ENCODE data around the gene SPEG. TPM values are rescaled to one million over a fixed set of nuclear protein-coding genes. Genes with fewer than 3 reads are reported as not detected.
"Not testable (repeated sequence)": the region's sequence is repeated elsewhere in the genome, so short reads cannot be mapped to it uniquely, and the experiment has no call there.

SPEG gene
- total RNA-seq, 1 experiment from 2014 or later: 25.3 TPM

DNA sequence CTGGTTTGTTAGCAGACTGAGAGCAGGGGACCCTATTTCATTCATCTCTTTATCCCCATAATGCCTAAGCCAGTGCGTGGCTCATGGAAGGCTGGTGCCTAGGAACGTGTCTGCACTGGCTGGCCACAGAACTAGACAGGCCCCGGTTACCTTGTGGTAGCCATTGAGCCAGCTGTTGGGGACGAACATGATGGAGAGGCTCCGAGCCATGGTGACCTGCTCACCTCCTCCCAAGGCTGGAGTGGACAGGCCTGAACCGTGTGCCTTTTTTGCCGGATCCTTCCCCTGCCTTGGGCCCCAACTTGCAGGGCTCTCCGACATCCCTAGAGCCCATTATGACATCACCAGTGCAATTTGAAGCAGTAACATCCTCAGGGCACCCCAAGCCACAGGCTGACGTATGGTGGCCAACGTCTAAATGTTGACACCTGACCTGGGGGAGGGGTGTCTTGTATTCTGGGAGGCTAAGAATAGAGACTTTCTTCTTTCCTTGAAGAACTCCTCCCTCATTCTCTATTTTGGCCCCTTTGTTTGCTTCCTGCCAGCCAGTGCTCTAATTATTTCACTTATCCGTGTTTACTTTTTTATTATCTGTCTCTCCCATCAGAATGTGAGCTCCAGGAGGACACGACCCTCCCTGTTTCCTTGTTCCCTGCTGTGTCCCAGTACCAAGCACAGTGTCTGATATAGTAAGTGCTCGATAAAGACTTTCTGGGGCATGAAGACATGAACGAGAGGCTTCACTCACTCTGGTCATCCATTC is 34.7 kb upstream of the SPEG start:
- Histone ChIP-seq H3K4me3 (ENCODE audit: insufficient read depth, low read depth, low read length) (no peak overlapping the region), H3K36me3 (replicated peaks; ENCODE audit: control insufficient read depth, insufficient read depth, low read length) (no peaks in the 10 kb centered on the region), H3K27me3 (ENCODE audit: control insufficient read depth, insufficient read depth, low read length) (no peaks in the 10 kb centered on the region)
- no peak for DNase-seq

DNA sequence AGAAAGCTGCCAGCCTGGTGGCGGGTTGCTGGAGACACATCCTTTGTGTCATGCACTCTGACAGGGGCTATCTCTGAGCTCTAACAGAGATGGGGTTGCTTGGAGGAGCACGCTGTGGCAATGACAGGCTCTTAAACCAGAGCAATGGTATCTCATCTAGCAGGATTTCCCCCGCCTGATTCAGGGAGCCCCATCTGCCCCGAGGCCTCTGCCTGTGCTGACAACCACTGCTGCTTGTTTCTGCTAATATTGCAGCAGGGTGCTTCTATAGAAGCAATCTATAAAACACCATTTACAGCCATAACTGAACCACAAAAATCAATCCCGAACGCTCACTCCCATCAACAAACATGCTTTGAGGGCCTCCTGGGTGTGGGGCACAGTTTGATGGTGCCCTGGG is 34.1 kb upstream of the SPEG start:
- Histone ChIP-seq H3K27me3 (ENCODE audit: control insufficient read depth, insufficient read depth, low read length) (no peaks in the 10 kb centered on the region), H3K36me3 (replicated peaks; ENCODE audit: control insufficient read depth, insufficient read depth, low read length) (no peaks in the 10 kb centered on the region), H3K4me3 (ENCODE audit: insufficient read depth, low read depth, low read length) (no peak overlapping the region)
- no peak for DNase-seq

DNA sequence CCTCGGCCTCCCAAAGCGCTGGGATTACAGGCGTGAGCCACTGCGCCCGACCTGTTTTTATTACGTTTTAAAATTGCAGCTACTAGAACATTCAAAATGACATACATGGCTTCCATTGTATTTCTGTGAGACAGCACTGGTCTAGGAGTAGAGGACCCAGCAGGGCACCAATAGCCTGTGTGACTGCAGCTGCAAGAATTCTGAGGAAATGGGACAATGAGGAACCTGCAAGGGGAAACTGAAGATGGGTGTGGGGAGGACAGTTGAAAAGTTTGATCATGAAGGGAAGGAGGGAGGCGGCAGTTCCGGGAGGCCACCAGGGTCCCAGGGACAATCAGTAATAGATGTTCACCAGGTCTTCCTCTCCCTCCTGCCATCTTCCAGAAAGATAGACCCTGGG is 33.0 kb upstream of the SPEG start:
- H3K27me3 ChIP-seq (ENCODE audit: control insufficient read depth, insufficient read depth, low read length): no peaks in the 10 kb centered on the region
- DNase-seq: no peak
- no peaks in the 10 kb centered on the region for H3K36me3 ChIP-seq (replicated peaks; ENCODE audit: control insufficient read depth, insufficient read depth, low read length)
- H3K4me3 ChIP-seq (ENCODE audit: insufficient read depth, low read depth, low read length): no peak overlapping the region

DNA sequence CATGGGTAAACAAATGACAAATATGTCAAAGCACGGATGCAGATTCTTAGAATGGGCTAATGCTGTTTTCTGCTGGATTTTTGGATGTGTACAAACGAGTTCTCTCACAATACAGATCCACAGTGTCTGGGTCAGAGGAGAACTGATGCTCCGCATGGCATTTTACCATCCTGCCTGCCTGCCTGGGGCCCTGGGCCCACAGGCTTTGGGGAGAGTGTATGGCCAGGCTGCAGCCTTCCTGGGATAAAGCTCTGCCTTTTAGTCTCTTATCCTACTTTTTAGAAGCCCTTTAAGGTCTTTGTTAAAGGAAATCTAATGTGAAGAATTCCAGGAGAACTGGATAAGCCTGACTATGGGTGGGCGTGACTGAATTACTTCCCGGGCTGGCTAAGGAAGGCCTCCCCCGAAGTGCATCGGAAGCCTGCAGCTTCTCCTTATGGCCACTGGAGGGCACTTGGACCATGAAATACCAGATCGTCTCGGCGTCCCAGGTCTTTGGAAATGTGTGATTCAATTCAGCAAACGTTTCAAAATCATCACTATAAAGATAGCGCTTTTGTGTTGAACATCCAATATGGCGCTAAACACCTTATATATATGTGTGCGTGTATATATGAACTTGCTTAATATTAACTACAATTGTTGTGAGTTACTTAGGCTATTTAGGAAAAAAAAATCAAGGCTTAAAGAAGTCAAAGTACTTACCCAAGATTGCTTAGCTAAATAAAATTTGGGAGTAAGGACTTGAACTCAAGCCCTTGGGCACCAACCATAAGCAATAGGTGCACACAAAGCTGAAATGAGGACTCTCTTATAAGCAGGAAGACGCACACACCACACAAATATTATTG is 31.8 kb upstream of the SPEG start:
- Histone ChIP-seq H3K4me3 (ENCODE audit: insufficient read depth, low read depth, low read length) (no peak overlapping the region), H3K27me3 (ENCODE audit: control insufficient read depth, insufficient read depth, low read length) (no peaks in the 10 kb centered on the region), H3K36me3 (replicated peaks; ENCODE audit: control insufficient read depth, insufficient read depth, low read length) (no peaks in the 10 kb centered on the region)
- DNase-seq: peak; percentile 90

DNA sequence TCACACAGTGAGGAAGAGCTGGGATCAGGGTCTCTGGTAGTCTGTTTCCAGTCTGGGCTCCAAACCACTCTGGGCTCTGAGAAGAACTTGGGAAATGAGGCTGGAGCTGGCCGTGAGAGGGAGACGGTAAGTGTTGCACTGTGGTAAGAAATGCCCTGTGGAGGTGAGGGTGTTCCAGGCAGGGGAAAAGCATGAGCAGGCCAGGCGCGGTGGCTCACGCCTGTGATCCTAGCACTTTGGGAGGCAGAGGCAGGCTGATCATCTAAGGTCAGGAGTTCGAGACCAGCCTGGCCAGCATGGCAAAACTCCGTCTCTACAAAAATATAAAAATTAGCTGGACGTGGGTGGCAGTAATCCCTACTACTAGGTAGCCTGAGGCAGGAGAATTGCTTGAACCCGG is 30.8 kb upstream of the SPEG start:
- no peaks in the 10 kb centered on the region for H3K27me3 ChIP-seq (ENCODE audit: control insufficient read depth, insufficient read depth, low read length)
- no peaks in the 10 kb centered on the region for H3K36me3 ChIP-seq (replicated peaks; ENCODE audit: control insufficient read depth, insufficient read depth, low read length)
- DNase-seq: peak; percentile 16
- H3K4me3 ChIP-seq (ENCODE audit: insufficient read depth, low read depth, low read length): no peak overlapping the region

DNA sequence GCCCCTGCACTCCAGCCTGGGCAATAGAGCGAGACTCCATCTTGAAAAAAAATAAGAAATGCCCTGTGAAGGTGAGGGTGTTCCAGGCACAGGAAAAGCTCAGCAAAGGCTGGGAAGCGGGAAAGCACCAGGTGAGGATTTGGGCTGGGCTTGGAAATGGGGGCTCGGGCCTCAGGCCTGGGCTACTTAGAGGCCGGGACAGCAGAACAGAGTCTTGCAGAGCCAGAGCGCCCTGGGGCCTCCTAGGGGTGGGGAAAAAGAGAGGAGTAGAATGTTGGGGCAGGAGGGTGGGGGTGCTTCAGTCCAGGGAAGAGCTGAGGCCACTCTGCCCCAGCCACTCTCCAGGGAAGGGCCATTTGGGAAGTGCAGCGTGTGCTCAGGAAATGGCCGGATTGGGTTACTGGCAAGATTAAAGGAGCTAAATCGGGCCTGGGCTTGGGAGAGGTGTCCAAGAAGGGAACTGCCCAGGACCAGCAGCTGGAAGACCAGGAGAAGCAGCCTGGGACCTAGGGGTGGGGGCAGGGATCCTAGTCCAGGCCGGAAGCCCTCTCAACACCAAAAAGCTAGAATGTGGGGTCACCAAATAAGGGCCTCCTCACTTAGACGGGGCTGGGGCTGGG is 30.2 kb upstream of the SPEG start:
- no peak overlapping the region for H3K4me3 ChIP-seq (ENCODE audit: insufficient read depth, low read depth, low read length)
- H3K36me3 ChIP-seq (replicated peaks; ENCODE audit: control insufficient read depth, insufficient read depth, low read length): no peaks in the 10 kb centered on the region
- no peaks in the 10 kb centered on the region for H3K27me3 ChIP-seq (ENCODE audit: control insufficient read depth, insufficient read depth, low read length)
- no peak for DNase-seq

DNA sequence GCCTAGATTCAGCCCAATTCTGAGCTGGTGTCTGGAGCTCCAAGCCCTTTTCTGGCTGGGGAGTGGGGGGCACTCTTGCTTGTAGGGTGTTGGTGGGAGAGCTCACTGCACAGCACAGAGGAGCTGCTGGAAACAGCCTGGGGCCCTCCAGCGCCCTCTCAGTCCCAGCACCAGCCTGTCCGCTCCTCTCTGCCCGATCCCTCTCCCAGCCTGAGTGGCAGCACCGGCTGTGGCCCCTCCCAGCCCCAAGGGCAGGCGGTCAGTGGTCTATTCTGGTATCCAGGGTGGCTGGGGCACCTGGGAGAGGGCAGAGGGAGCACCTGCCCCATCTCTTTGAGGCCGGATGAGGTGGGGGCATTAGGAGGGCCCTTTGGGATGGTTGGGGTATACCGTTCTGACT is 29.7 kb upstream of the SPEG start:
- DNase-seq: peak; percentile 87
- H3K4me3 ChIP-seq (ENCODE audit: insufficient read depth, low read depth, low read length): no peak overlapping the region
- no peaks in the 10 kb centered on the region for H3K36me3 ChIP-seq (replicated peaks; ENCODE audit: control insufficient read depth, insufficient read depth, low read length)

DNA sequence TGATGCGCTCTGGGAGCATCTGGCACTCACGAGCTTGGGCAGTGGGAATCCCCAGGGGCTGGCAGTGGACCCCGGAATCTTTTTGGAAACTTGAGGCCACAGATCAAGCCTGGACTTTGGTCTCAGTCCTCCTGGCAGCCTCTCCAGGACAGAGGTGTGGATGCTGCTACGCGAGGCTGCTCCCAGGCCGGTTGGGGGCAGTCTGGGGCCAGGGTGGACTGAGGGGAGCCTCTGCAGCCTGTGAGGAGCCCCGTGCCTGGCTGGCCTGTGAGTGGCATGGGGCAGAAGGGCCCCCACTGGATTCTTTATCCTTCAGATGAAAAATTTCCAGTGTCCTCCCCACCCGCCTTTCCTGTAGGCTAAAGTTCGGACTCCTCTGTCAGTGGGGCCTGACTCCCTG is 29.2 kb upstream of the SPEG start:
- no peaks in the 10 kb centered on the region for H3K36me3 ChIP-seq (replicated peaks; ENCODE audit: control insufficient read depth, insufficient read depth, low read length)
- peak; percentile 83 for DNase-seq
- H3K27me3 ChIP-seq (ENCODE audit: control insufficient read depth, insufficient read depth, low read length): no peaks in the 10 kb centered on the region
- no peak overlapping the region for H3K4me3 ChIP-seq (ENCODE audit: insufficient read depth, low read depth, low read length)

More for the DNA sequence above, 29.7 kb upstream of the SPEG start:
- H3K27me3 ChIP-seq (ENCODE audit: control insufficient read depth, insufficient read depth, low read length): no peaks in the 10 kb centered on the region

DNA sequence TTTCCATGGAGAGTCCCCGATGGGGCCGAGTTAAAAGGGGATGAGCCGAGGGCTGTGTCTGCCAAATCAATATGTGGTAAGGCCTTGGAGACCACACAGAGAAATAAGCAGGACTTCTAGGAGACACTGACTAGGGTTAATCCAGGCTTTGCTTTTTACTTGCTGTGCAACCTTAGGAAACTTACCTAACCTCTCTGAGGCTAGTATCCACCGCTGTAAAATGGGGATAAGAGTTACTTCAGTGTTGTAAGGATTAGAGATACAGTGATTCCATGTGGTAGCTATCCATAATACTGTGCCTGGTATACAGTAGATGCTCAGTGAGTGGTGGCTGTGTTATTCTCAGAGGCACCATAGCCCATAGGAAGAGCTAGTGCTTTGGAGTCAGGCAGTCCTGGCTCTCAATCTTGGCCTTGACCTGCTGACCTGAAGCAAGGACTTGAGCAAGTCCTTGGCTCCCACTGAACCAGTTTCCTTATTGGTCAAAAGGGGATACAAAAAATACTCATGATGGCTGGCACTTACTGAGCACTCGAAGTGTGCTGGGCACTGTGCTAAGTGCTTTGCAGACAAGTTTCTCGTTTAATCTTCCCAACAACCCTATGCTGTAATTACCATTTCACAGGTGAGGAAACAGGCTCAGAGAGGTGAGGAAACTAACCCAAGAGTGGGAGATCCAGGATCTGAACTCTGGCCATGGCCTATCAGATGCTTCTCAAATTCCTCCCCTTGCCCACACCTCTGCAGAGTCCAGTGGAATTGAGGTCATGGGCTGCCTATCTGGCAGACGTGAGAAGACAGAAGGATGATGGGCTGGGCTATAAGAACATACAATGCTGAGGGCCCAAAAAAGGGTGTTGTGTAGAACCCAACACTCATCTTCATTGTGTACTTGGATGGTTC is 28.4 kb upstream of the SPEG start:
- no peak for DNase-seq
- H3K27me3 ChIP-seq (ENCODE audit: control insufficient read depth, insufficient read depth, low read length): no peaks in the 10 kb centered on the region
- no peak overlapping the region for H3K4me3 ChIP-seq (ENCODE audit: insufficient read depth, low read depth, low read length)
- no peaks in the 10 kb centered on the region for H3K36me3 ChIP-seq (replicated peaks; ENCODE audit: control insufficient read depth, insufficient read depth, low read length)

DNA sequence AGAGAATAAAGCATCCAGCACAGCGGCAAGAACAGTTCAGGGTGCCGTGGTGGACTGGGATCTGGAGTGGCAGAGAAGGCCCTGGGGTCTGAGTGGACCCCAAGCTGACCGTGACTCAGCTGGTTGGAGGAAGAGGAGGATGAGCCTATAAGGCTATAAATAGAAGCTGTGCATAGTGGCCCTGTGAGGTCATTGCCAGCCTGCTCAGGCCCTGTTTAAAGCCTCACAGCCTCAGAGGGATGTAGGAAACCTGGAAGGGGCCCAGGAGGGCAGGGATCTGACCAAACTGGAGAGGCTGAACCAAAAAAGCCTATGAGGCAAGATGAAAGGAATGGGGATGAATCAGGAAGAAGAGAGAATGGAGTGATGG is 27.8 kb upstream of the SPEG start:
- no peaks in the 10 kb centered on the region for H3K27me3 ChIP-seq (ENCODE audit: control insufficient read depth, insufficient read depth, low read length)
- no peaks in the 10 kb centered on the region for H3K36me3 ChIP-seq (replicated peaks; ENCODE audit: control insufficient read depth, insufficient read depth, low read length)
- DNase-seq: no peak

DNA sequence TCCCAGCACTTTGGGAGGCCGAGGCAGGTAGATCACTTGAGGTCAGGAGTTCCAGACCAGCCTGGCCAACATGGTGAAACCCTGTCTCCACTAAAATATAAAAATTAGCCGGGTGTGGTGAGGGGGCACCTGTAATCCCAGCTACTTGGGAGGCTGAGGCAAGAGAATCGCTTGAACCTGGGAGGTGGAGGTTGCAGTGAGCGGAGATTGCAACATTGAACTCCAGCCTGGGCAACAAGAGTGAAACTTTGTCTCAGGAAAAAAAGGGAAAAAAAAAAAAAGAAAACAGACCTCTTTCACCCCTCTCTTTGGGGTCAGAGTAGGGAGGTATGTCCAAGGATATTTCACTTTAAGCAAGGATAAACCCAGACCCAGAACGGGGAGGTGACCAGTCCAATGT is 27.3 kb upstream of the SPEG start:
- H3K36me3 ChIP-seq (replicated peaks; ENCODE audit: control insufficient read depth, insufficient read depth, low read length); DNase-seq; H3K4me3 ChIP-seq (ENCODE audit: insufficient read depth, low read depth, low read length); H3K27me3 ChIP-seq (ENCODE audit: control insufficient read depth, insufficient read depth, low read length): not testable (repeated sequence)

More for the DNA sequence above, 27.8 kb upstream of the SPEG start:
- no peak overlapping the region for H3K4me3 ChIP-seq (ENCODE audit: insufficient read depth, low read depth, low read length)

DNA sequence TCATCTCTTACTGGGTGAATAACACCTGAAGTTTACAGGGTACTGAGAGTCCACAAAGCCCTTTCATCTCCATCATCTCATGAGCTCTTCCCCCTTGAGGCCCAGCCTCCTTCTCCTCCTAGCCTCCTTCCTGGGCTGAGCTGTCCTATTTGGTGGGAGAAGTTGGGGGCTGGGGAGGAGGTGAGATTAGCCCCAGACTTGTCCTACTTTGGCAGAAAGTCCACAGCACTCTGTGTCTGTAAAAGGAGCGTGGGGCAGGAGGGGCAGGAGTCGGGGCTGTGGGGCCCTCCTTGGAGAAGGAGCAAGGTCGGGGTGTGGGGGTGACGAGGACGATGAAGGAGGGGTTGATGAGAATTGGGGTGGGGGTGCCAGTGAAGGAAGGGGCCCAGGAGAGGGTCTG is 26.4 kb upstream of the SPEG start:
- no peaks in the 10 kb centered on the region for H3K36me3 ChIP-seq (replicated peaks; ENCODE audit: control insufficient read depth, insufficient read depth, low read length)
- H3K4me3 ChIP-seq (ENCODE audit: insufficient read depth, low read depth, low read length): no peak overlapping the region
- H3K27me3 ChIP-seq (ENCODE audit: control insufficient read depth, insufficient read depth, low read length): no peaks in the 10 kb centered on the region
- DNase-seq: peak; percentile 22

DNA sequence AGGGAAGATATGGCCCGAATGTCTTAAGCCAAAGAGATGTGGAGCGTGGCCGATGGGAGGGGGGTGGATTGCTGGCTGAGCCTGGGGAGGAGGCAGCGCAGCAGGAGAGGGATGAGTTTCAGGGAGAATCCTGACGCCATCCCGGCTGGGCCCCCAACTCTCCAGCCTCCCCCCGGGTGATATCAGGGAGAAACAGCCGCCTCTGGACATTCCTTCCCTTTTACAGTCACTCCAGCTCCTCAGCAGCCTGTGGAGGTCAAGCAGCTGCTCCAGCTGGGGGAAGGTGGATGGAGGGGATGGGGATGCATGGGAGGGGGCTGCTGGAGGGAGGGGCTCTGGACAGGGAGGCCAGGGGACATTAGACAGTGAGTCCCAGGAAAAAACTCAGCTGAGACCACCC is 26.0 kb upstream of the SPEG start:
- no peaks in the 10 kb centered on the region for H3K36me3 ChIP-seq (replicated peaks; ENCODE audit: control insufficient read depth, insufficient read depth, low read length)
- no peak overlapping the region for H3K4me3 ChIP-seq (ENCODE audit: insufficient read depth, low read depth, low read length)
- no peak for DNase-seq
- no peaks in the 10 kb centered on the region for H3K27me3 ChIP-seq (ENCODE audit: control insufficient read depth, insufficient read depth, low read length)

DNA sequence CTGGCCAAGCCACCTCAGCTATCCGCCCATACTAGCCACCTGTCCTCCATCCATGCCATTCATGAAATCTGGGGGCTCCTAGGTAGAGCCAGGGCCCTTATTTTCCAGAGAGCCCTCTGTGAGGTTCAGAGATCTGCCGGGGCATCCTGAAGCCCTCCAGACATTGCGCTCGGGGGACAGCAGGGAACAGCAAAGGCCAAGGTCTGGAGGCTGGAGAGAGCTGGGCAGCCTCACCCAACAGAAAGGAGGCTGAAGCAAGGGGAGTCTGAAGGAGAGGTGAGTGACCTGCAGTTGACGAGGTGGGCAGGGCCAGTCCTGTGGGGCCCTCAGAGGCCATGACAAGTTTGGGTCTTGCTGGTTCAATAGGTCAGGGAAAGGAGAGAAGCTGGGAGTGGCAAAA is 25.0 kb upstream of the SPEG start:
- no peaks in the 10 kb centered on the region for H3K27me3 ChIP-seq (ENCODE audit: control insufficient read depth, insufficient read depth, low read length)
- H3K36me3 ChIP-seq (replicated peaks; ENCODE audit: control insufficient read depth, insufficient read depth, low read length): no peaks in the 10 kb centered on the region
- no peak for DNase-seq
- H3K4me3 ChIP-seq (ENCODE audit: insufficient read depth, low read depth, low read length): no peak overlapping the region

Measured in H7 (cell line).